Left colon (tissue), 2 donors: ENCODE data around the gene TMEM132D. TPM values are rescaled to one million over a fixed set of nuclear protein-coding genes. Genes with fewer than 3 reads are reported as not detected.

Experiments used
- ATAC-seq: fragments of 200-7000 bp; cut with Tn5 transposase; one replicate; pipeline ENCODE4 v1.9.1; 2020; ENCODE audit warnings: mild to moderate bottlenecking, moderate library complexity
- DNase-seq, 2 donors: peaks; one replicate each; pipeline ENCODE4 v3.0.0-alpha.2; 2020
- intact Hi-C, 2 donors: fragments of 100-400 bp; cut with DNase I in 1 of 2; cut with micrococcal nuclease in 1 of 2; formaldehyde crosslinking; loops; one replicate each; pipeline versions ENCODE4 v1.11.2 to v1.14.0; 2022; cut with DNase I, micrococcal nuclease
- total RNA-seq, 2 donors: library from RNA; stranded (reverse); fragmentation: NEBNext Ultra II Directional; extraction: Animal tissue kit (Norgen Biotek cat#: 25700); gene quantifications; one replicate each; pipeline ENCODE4 v1.2.1, GENCODE V29; 2021
- donor health status: DM: no; HTN: no; CAD: no.
- donor health status: DM: yes; HTN: yes; CAD: no.

The TMEM132D gene
- total RNA-seq, 2 donors from 2014 or later: 0.15 to 0.25 TPM

GRCh38 chr12:129152351-129153104 lies 751.3 kb downstream of the TMEM132D start:
- no peak for DNase-seq
- intact Hi-C loops: no loop called here
- ATAC-seq: no peak

- intact Hi-C loops: no loop called here
- DNase-seq (no peak), ATAC-seq (no peak)
These were observed 753.1 kb downstream of the TMEM132D start for GRCh38 chr12:129150721-129151120.

- DNase-seq: no peak
- intact Hi-C loops: no loop called here
- no peak for ATAC-seq
These were observed 758.4 kb downstream of the TMEM132D start for GRCh38 chr12:129145381-129145780.

GRCh38 chr12:129138776-129139175 lies 765.0 kb downstream of the TMEM132D start:
- DNase-seq (no peak), ATAC-seq (no peak)
- intact Hi-C loops: no loop called here

- intact Hi-C loops: no loop called here
- ATAC-seq (no peak), DNase-seq (no peak)
These were observed 767.0 kb downstream of the TMEM132D start for GRCh38 chr12:129136694-129137325.

GRCh38 chr12:129127771-129128170 lies 776.1 kb downstream of the TMEM132D start:
- no peak for DNase-seq
- intact Hi-C loops: no loop called here
- no peak for ATAC-seq

GRCh38 chr12:129127211-129127610 lies 776.6 kb downstream of the TMEM132D start:
- ATAC-seq: no peak
- intact Hi-C loops: no loop called here
- DNase-seq: no peak

- no peak for DNase-seq
- ATAC-seq: no peak
- intact Hi-C loops: no loop called here
These were observed 784.3 kb downstream of the TMEM132D start for GRCh38 chr12:129119537-129119936.

GRCh38 chr12:129115558-129115957 lies 788.3 kb downstream of the TMEM132D start:
- intact Hi-C loops: no loop called here
- ATAC-seq (no peak), DNase-seq (no peak)

- intact Hi-C loops: no loop called here
- no peak for DNase-seq
- ATAC-seq: no peak
These were observed 793.2 kb downstream of the TMEM132D start for GRCh38 chr12:129110575-129110974.

- DNase-seq: no peak
- ATAC-seq: no peak
- intact Hi-C loops: no loop called here
These were observed 794.4 kb downstream of the TMEM132D start for GRCh38 chr12:129109174-129110001.

- ATAC-seq: no peak
- intact Hi-C loops: no loop called here
These were observed 797.1 kb downstream of the TMEM132D start for GRCh38 chr12:129106772-129107171.

GRCh38 chr12:129103231-129103630 lies 800.6 kb downstream of the TMEM132D start:
- intact Hi-C loops: no loop called here
- ATAC-seq (no peak), DNase-seq (no peak)

More at GRCh38 chr12:129106772-129107171, 797.1 kb downstream of the TMEM132D start:
- DNase-seq: no peak

GRCh38 chr12:129102233-129102632 lies 801.6 kb downstream of the TMEM132D start:
- DNase-seq (no peak), ATAC-seq (no peak)
- intact Hi-C loops: no loop called here

- no peak for DNase-seq
- ATAC-seq: no peak
- intact Hi-C loops: no loop called here
These were observed 802.0 kb downstream of the TMEM132D start for GRCh38 chr12:129101816-129102215.

- intact Hi-C loops: no loop called here
- DNase-seq: no peak
- ATAC-seq: no peak
These were observed 802.4 kb downstream of the TMEM132D start for GRCh38 chr12:129101404-129101803.

GRCh38 chr12:129097451-129097850 lies 806.4 kb downstream of the TMEM132D start:
- ATAC-seq (no peak), DNase-seq (no peak)
- intact Hi-C loops: no loop called here

- intact Hi-C loops: no loop called here
- ATAC-seq (no peak), DNase-seq (no peak)
These were observed 806.9 kb downstream of the TMEM132D start for GRCh38 chr12:129096968-129097367.

GRCh38 chr12:129096184-129096583 lies 807.6 kb downstream of the TMEM132D start:
- no peak for DNase-seq
- intact Hi-C loops: no loop called here
- no peak for ATAC-seq

GRCh38 chr12:129089576-129089975 lies 814.2 kb downstream of the TMEM132D start:
- DNase-seq: no peak
- intact Hi-C loops: no loop called here
- no peak for ATAC-seq
